CD4-positive, alpha-beta T cell treated with Interleukin-4 for 1 hour (primary cell): Measurements from ENCODE around the gene ZNF80.

Experiments used
- DNase-seq, 2 donors: peaks; one replicate each; pipeline ENCODE4 v3.0.0-alpha.2; 2020 to 2022

The ZNF80 gene

GRCh38 chr3:114218578-114219185, 18.7 kb downstream of the ZNF80 start:
- DNase-seq, result no peak

GRCh38 chr3:114218006-114218405, 19.4 kb downstream of the ZNF80 start:
- no peak for DNase-seq

- DNase-seq, result no peak
Measured at GRCh38 chr3:114217266-114217665, 20.1 kb downstream of the ZNF80 start.

GRCh38 chr3:114216186-114216970, 21.0 kb downstream of the ZNF80 start:
- DNase-seq, result no peak

- peak; percentile 72 to 87 for DNase-seq
Measured at GRCh38 chr3:114214542-114215341, 22.6 kb downstream of the ZNF80 start.

- peak; percentile 82 to 85 for DNase-seq
Measured at GRCh38 chr3:114213627-114214541, 23.5 kb downstream of the ZNF80 start.

- DNase-seq, result no peak
Measured at GRCh38 chr3:114213292-114213626, 24.1 kb downstream of the ZNF80 start.

- DNase-seq, result no peak
Measured at GRCh38 chr3:114212646-114213045, 24.7 kb downstream of the ZNF80 start.

GRCh38 chr3:114207768-114208167, 29.6 kb downstream of the ZNF80 start:
- DNase-seq, result no peak

- no peak for DNase-seq
Measured at GRCh38 chr3:114206342-114206741, 31.0 kb downstream of the ZNF80 start.

GRCh38 chr3:114205541-114205940, 31.8 kb downstream of the ZNF80 start:
- no peak for DNase-seq

GRCh38 chr3:114194750-114195149, 42.6 kb downstream of the ZNF80 start:
- DNase-seq, result no peak

GRCh38 chr3:114192136-114192535, 45.2 kb downstream of the ZNF80 start:
- DNase-seq, result no peak

GRCh38 chr3:114186501-114186900, 50.9 kb downstream of the ZNF80 start:
- no peak for DNase-seq
